HG03108 (cell line): ENCODE measurements around the gene VPS45.
"Not testable (repeated sequence)": the region's sequence is repeated elsewhere in the genome, so short reads cannot be mapped to it uniquely, and the experiment has no call there.

Experiments
- ATAC-seq: cut with Tn5 transposase; IDR thresholded peaks from one replicate; pipeline ENCODE4 v1.9.1; 2021; ENCODE audit warnings: moderate library complexity; ENCODE audit not compliant: unreplicated experiment

The VPS45 gene

GRCh38 chr1:150185481-150185880 lies 117.9 kb downstream of the VPS45 start:
- ATAC-seq = no peak

- ATAC-seq = not testable (repeated sequence)
These were observed 118.8 kb downstream of the VPS45 start for GRCh38 chr1:150186438-150186788.

- ATAC-seq = no peak
These were observed 119.4 kb downstream of the VPS45 start for GRCh38 chr1:150186789-150187559.

- ATAC-seq = no peak
These were observed 120.0 kb downstream of the VPS45 start for GRCh38 chr1:150187560-150187931.

GRCh38 chr1:150192012-150192411 lies 124.4 kb downstream of the VPS45 start:
- no peak for ATAC-seq

GRCh38 chr1:150194381-150195031 lies 126.9 kb downstream of the VPS45 start:
- no peak for ATAC-seq
